Fibroblast of skin of back (primary cell): Measurements from ENCODE around the gene SEC14L2.
"Not testable (repeated sequence)": the region's sequence is repeated elsewhere in the genome, so short reads cannot be mapped to it uniquely, and the experiment has no call there.

Experiments
- DNase-seq: peaks from one replicate; pipeline ENCODE4 v3.0.0-alpha.2; 2013

The SEC14L2 gene

DNA sequence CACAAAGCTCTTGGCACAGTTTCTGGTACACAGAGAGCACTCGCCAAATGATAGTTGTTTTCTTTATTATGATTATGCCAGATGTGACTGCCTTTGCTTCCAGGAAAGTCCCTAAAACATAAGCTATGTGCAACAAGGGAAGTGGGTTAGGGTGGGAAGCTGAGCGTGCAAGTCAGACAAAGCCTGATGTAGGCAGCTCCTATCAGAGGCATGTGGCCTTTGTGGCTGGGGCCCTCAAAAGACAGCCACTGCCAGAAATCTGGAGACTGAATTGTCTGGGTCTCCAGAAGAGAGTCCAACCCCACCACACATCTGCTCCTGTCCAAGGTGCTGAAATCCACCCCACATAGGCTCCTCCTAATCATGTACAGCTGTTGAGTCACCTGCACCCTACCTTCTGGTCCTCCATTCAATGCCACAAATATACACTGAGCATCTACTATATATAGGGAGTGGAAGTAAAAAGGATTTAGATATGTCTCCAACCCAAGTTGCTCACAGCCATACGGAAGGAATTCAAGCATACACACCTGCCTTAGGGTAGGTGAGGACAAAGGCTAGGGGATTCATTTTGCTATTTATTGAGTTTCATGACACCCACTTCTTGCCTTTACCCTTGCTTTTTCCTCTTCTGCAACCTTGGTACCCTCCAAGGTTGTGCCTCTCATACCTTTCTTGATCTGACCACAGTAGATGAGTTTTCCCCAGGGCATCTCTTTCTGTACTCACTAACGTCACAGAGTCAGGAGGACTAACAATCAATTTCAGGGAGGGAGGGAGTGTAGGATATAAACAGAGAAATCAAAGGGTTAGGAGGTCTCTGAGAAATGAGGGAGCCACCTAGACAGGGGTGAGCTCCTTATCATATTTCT is 62.6 kb downstream of the SEC14L2 start:
- DNase-seq: peak; percentile 33

DNA sequence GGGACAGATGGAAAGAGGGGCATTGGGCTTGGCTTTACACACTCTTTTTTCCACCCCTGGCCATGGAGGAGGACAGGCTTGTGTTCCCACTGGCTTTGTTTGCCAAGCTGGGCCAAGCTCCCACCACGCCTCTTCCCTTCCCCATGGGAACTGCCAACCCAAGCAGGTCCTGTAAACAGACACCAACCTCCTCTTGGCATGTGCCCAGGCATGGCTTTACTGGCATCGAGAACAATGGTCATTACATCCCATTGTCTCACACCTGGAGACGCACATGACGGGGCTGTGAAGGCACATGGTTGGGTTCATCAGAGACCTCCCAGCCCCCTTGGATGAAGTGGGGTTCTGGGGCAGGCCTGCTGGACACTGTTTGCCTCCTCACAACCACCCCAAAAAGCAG is 63.3 kb downstream of the SEC14L2 start:
- no peak for DNase-seq

DNA sequence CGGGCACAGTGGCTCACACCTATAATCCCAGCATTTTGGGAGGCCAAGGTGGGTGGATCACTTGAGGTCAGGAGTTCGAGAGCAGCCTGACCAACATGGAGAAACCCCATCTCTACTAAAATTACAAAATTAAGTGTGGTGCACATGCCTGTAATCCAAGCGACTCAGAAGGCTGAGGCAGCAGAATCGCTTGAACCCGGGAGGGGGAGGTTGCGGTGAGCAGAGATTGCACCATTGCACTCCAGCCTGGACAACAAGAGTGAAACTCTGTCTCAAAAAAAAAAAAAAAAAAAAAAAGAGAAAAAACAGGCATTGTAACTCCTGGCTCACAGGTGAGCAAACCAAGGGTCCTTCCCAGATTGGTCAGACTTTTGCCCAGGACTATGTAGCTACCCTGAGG is 63.7 kb downstream of the SEC14L2 start:
- DNase-seq: not testable (repeated sequence)

DNA sequence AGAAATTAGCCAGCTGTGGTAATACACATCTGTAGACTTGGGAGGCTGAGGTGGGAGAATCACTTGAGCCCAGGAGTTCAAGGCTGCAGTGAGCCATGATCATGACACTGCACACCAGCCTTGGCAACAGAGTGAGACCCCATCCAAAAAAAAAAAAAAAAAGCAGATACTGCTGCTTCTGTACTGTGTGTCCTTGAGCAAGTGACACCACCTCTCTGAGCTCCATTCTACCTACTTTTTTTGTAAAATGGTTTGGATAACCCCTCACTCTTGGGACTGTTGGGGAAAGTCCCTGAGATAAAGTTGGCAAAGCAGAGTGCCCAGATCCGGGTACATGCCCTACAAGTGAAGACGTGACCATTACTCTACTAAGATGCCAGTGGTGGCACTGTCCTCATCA is 72.3 kb downstream of the SEC14L2 start:
- DNase-seq: no peak

DNA sequence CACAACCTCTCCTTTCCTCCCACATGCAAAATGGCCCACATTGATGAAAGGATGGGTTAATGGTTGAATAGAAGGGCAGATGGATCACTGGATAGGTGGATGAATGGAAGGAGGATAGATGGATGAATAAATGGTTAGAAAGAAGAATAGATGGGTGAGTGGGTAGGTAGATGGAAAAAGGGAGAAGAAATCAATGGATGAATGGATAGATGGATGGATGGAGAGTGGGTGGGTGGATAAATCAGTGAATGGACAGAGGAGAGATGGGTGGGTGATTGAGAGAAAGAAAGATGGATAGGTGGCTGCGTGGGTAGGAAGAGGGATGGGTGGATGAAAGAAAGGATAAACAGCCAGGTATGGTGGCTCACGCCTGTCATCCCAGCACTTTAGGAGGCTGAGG is 73.8 kb downstream of the SEC14L2 start:
- no peak for DNase-seq

DNA sequence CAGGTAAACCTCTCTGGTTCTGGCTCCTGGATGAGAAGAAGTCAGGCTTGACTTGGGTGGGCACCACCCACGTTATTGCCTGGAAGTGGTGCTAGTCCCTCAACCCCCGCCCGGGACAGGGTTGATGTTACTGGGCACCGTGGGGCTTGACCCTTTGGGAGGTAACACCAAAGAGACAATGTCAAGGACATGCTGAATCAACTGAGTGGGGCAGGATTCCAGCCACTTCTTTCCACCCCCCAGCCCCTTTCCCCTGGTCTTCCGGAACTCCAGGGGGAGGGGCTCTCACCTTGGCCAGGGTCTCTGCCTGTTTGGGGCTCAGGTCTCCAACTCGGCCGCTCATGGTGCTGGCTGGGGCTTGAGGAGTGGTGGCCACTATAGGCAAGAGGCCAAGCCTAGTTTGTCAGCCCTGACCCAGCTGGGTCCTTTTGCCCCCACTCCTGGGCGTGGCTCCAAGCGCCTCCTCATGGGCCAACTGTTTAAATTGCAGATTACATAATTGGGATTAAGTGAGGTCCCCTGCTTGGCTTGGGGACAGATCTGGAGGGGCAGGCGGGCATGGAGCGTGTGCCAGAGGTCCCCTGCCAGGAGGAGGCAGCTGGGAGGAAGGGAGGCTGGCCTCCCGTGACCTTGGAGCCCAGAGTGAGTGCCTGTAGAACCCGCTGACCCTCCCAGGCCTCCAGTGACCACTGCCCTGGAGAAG is 74.9 kb downstream of the SEC14L2 start, which contains the start of gene SEC14L3:
SEC14L3 (minus strand) TSS at position 402 of the 703 bp plus-strand sequence; CDS start at position 343, 59 bp downstream.
- no peak for DNase-seq

DNA sequence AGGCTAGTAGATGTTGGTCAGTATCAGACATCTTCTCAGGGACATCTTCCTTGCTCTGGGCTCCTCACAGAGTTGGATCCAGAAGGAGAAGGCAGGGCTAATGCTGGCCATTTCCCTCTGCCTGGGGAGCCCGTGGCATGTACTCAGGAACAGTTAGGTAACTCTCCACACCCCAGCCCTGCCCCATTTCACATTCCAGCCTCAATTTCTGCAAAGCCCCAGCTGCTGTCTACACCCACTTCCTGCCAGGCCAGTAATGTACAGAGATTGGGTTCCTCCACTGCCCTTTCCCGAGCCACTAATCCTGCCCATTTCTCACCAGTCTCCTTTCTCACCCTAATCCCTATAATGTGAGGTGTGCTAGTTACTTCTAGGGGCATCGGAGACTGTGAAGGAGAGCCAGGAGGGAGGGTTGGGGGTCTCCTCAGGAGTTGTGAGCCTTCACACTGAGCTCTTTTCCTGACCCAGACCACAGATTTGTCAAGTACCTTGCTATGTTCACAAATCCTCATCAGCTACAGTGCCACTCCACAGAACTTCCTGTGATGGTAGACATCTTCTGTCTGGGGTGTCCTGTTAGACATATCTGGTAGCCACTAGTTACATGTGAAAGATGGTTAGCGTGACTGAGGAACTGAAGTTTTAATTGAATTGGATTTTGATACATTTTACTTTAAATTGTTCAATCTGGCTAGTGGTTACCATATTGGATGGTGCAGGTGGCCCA is 76.3 kb downstream of the SEC14L2 start:
- DNase-seq: no peak

DNA sequence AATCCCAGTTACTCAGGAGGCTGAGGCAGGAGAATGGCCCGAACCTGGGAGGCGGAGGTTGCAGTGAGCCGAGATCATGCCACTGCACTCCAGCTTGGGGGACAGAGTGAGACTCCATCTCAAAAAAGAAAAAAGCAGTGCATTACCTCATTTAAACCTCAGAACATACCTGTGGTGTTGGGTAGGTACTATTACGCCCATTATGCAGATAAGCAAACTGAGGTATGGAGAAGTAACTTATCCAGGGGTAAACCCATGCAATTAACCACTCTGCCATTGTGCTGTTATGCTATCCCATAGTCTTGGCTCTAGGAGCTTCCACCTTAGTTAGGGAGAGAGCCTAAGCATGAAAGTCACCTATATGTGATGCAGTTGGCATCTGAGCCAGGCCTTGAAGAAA is 77.3 kb downstream of the SEC14L2 start:
- no peak for DNase-seq
